GM19238 (cell line): ENCODE data around the gene FADS1.
A peak's percentile ranks its signal among the peaks of the same experiment; 100 is the strongest.

Experiments used
- DNase-seq: peaks from one replicate; pipeline ENCODE4 v3.0.0; 2011; ENCODE audit warnings: low spot score; ENCODE audit not compliant: insufficient read length

FADS1 gene

GRCh38 chr11:61827571-61828378 lies 11.0 kb upstream of the FADS1 start, which contains the start of gene FADS2:
Gene FADS2 (plus strand): TSS chr11:61828300. CDS start chr11:61828391, 91 bp downstream.
- DNase-seq, result peak; percentile 92

- DNase-seq, result no peak
These were observed 10.2 kb upstream of the FADS1 start for GRCh38 chr11:61826930-61827570.

GRCh38 chr11:61820174-61820573 lies 3.4 kb upstream of the FADS1 start:
- DNase-seq, result no peak

DNA sequence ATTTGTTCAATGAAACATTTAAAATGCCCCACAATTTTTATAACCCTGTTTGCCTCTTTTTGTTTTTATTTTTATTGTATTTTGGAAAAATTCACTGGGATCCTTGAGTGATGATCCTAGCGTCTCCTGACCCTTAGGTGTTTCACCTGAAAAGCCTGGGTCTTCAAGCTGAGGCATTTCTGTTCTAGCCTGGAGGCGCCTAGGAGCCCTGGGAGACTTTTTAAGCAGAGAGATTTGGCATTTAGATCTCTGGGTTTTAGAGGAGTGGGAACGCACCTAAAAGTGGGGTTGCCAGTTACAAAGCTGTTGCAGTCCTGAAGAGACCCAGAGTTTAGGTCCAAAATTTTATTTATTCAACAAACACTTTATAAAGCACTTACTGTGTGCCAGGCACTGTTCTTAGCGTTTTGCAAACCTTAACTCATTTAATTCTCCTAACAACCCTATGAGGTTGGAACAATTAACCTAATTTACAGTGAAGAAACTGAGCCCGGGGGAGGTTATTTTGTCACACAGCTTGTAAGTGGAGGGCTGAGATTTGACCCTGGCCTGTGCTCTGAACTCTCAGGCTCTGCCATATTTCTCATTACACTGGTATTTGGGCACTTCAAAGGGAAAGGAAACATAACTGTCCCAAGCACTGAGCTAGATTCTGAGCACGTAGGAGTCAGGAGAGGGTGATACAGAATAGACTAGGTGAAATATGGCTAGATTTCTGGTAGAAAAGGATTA lies 834 bp upstream of the FADS1 start:
- DNase-seq, result no peak

- peak; percentile 61 for DNase-seq
These were observed 740 bp downstream of the FADS1 start for GRCh38 chr11:61815790-61816735.

GRCh38 chr11:61814958-61815789 lies 1.6 kb downstream of the FADS1 start:
- peak; percentile 71 for DNase-seq

DNA sequence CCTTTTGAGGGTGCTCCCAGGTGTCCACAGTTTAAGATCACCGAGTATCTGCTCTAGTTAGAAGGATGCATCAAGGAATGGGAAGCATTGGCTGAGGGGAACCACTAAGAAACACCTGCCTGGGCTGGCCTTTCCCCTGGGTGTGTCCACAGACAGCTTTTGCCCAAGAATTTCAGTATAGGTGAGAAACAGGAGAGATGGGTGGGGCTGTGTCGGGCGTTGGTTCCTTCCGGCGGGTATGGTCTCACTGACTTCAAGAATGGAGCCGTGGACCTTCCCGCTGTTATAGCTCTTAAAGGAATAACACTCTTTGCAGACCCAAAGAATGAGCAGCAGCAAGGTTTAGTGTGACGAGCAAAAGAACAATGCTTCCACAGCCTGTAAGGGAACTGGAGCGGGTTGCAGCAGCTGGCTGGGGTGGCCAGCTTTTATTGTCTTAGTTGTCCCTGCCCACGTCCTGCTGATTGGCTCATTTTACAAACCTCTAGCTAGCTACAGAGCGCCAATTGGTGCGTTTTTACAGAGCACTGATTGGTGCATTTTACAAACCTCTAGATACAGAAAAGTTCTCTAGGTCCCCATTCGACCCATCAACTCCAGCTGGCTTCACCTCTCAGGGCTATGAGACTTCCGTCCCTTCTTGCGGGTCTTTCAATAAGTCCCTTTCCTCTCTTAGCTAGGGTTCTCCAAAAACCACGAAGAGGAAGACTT lies 2.4 kb downstream of the FADS1 start:
- DNase-seq, result no peak

DNA sequence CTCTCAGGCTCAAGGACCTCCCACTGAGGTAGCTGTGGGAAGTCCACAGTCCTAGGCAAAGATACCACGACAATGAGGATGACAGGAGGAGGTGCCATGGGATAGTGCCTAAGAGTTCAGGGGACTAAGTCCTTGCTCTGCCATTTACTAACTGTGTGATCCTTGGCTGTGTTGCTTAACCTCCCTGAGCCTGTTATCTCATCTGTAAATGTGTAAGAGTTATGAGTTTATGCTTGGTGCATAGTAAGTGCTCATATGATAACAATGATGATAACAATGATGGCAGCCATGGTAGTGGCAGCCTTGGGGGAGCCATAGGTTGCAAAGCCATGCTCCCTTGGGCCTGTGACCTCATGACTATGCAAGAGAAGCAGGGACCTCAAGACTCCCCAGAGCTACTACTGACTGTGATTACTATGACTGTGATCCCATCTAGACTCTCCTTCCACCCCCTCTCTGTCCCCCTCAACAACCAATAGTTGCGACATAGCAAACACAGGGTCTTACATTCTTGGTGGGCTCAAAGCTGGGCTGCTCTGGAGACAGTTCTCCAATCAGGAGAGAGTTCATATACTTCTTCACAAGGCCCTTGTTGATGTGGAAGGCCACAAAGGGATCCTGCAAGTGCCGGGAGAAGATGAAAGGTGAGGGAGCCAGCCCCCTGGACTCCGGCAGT lies 3.9 kb downstream of the FADS1 start:
- no peak for DNase-seq

DNA sequence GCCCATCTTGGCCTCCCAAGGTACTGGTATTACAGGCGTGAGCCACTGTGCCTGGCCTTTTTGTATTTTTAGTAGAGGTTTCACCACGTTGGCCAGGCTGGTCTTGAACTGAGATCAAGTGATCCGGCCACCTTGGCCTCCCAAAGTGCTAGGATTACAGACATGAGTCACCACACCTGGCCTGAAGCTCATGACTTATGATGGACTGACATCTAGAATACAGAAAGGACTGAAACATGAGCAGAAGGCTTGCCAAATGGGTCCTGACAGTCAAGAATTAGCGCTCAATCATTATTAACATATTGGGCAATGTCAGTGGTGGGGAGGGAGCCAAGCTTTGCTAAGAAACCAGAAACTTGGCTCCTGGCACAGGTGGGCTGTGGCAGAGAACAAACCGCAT lies 5.0 kb downstream of the FADS1 start:
- DNase-seq, result no peak

DNA sequence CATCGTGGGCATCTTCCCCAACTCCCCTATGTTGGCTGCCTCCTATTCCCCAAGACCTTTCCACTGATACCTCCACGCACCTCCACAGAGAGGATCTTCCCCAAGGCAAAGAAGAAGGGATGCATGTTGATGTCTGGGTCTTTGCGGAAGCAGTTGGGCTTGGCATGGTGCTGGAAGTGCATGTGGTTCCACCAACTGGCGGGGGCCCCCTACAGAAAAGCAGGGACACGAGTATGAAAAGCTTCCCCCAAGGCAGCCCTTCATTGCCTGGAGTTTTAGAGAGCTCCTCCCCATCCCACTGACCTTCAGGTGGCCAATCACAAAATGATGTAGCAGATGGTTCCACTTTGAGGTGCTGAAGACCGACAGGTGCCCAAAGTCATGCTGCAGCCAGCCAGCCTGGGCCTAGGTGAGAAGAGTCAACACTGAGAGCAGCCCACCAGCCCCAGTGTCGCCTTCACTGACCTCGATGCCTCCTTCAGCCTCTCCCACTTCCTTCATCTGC lies 6.1 kb downstream of the FADS1 start:
- DNase-seq, result no peak

DNA sequence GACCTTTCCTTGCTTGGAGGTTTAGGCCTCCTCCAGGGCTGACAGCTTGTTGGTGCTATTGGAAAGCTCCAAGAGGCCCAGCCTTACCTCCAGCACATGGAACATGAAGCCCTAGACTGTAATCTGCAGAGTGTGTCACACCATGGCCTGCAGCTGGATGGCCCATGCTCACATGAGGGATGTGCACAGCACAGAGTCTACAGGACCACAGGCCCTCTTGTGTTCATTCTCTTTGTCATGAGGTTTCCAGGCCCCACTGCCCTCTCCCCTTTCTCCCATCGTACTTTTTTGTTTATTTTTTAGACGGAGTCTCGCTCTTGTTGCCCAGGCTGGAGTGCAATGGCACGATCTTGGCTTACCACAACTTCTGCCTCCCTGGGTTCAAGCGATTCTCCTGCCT lies 10.0 kb downstream of the FADS1 start:
- no peak for DNase-seq

- no peak for DNase-seq
These were observed 11.7 kb downstream of the FADS1 start for GRCh38 chr11:61805146-61805545.

GRCh38 chr11:61803889-61804647 lies 12.7 kb downstream of the FADS1 start:
- no peak for DNase-seq

DNA sequence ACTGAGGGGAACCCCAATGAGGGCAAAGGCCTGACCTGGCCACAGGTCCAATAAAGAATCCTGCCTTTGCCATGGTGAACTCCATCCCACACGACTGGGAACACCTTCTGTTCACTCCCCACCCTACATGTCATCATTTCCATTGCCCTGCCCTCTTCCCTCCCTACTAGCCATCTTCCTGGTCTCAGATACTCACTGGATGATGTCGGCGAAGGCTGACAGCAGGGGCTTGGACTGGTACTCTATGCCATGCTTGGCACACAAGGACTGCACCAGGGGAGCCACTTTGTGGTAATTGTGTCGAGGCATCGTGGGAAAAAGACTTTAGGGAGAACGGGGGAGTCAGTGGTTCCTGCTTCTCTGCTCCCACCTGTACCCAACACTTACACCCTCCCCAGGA lies 14.2 kb downstream of the FADS1 start:
- DNase-seq, result no peak

DNA sequence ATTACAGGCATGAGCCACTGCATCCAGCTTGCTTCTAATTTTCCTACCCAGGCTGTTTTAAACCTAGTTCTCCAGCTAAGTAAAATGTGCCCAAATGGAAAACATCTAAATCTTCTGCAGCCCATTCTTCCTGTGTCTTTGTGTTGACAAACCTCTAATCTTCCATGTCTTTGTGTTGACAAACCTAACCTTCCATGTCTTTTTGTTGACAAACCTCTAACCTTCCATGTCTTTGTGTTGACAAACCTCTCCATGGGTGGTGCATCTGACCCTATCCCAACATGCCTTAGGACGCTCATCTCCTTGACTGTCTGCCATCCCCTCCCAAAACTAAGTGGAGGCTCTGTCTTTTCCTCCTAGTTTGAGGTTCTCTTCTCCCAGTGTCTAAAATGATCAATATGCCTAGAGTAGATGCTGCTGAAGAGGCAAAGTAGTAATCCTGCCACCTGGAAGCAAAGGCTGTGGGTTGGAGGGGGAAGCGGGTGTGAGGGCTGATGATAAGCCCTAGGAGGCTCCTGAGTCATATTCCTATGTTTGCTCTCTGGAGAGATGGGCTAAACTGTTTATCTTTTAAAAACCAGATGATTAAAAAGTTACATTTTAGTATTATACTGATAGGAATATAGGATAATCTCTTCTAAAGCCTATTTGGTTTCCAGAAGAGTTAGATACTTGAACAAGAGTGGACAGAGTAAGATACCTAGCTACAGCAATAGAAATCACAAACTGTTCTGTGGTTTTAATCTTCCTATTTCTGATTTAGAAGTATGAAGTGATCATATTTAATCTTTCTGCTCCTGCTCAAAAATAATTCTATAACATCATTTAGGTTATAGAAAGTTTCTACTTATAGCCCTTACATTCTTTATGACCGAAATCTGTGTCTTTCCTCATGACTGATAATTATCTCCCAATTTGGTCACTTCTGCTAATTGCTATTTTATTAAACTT lies 16.2 kb downstream of the FADS1 start:
- no peak for DNase-seq

GRCh38 chr11:61799665-61800284 lies 17.0 kb downstream of the FADS1 start:
- DNase-seq, result no peak
